K562 (cell line): ENCODE data around the gene METRNL.

Experiments used
- ELF4 ChIP-seq: fragments of 450-650 bp; formaldehyde crosslinking; IDR thresholded peaks from 2 replicates; pipeline ENCODE4 v1.4.0; 2022; ENCODE audit warnings: missing genetic modification characterization
- EZH2 ChIP-seq: IDR thresholded peaks from 2 replicates; pipeline ENCODE4 v1.6.1; 2012; ENCODE audit warnings: low read depth, mild to moderate bottlenecking, inconsistent platforms, low read length, borderline replicate concordance
- SP1 ChIP-seq: sonication (generic); formaldehyde crosslinking; IDR thresholded peaks from 2 replicates; pipeline ENCODE4 v1.8.1; 2022; ENCODE audit warnings: mild to moderate bottlenecking, missing genetic modification reagents
- ZNF583 ChIP-seq: fragments of 250-450 bp; sonication (Bioruptor Pico); IDR thresholded peaks from 2 replicates; pipeline ENCODE4 v1.4.0; 2020
- TF ChIP-seq, protein P1 (sequence below), 2 experiments: fragments of 450-650 bp; formaldehyde crosslinking in 1 of 2; IDR thresholded peaks; 2 replicates each; pipeline versions ENCODE4 v1.4.0 to v1.6.1; 2014 to 2020; ENCODE audit warnings: mild to moderate bottlenecking in 2 of 2, borderline replicate concordance in 1 of 2, low read depth in 1 of 2
- TF ChIP-seq, protein P2 (sequence below): fragments of 450-650 bp; IDR thresholded peaks from 2 replicates; pipeline ENCODE4 v1.6.1; 2016; ENCODE audit warnings: low read depth, mild to moderate bottlenecking, moderate library complexity
- TF ChIP-seq, protein P3 (sequence below): sonication (generic); formaldehyde crosslinking; IDR thresholded peaks from 2 replicates; pipeline ENCODE4 v1.5.0; 2020; ENCODE audit warnings: missing genetic modification reagents
- TF ChIP-seq, protein P4 (sequence below): sonication (generic); formaldehyde crosslinking; IDR thresholded peaks from 2 replicates; pipeline ENCODE4 v1.8.1; 2023; ENCODE audit warnings: mild to moderate bottlenecking, missing genetic modification reagents

DNA sequence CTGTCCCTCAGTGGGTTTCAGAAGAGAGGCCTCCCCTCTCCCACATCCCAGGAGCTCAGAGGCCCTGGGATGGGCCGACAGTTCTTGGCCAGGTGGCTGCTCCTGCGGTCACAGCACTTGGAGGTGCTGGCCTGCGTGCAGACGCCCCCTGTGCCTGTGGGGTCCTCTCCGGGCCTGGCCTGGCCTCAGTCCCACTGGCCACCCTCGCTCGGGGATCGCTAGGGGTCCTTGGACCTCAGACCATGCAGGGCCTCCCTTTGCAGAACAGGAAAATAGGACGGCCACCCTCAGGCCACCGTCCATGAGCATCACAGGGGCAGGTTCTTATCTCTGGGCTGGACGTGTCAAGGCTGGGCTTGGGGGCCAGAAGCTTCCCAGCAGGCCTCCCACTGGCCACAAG is 30.0 kb downstream of the METRNL start:
- TF ChIP-seq ZNF583 (CRISPR knock-in tag) = no peak
- TF ChIP-seq ELF4 (CRISPR knock-in tag) = no peak
- no peak for TF ChIP-seq EZH2
- TF ChIP-seq, protein P1, sequence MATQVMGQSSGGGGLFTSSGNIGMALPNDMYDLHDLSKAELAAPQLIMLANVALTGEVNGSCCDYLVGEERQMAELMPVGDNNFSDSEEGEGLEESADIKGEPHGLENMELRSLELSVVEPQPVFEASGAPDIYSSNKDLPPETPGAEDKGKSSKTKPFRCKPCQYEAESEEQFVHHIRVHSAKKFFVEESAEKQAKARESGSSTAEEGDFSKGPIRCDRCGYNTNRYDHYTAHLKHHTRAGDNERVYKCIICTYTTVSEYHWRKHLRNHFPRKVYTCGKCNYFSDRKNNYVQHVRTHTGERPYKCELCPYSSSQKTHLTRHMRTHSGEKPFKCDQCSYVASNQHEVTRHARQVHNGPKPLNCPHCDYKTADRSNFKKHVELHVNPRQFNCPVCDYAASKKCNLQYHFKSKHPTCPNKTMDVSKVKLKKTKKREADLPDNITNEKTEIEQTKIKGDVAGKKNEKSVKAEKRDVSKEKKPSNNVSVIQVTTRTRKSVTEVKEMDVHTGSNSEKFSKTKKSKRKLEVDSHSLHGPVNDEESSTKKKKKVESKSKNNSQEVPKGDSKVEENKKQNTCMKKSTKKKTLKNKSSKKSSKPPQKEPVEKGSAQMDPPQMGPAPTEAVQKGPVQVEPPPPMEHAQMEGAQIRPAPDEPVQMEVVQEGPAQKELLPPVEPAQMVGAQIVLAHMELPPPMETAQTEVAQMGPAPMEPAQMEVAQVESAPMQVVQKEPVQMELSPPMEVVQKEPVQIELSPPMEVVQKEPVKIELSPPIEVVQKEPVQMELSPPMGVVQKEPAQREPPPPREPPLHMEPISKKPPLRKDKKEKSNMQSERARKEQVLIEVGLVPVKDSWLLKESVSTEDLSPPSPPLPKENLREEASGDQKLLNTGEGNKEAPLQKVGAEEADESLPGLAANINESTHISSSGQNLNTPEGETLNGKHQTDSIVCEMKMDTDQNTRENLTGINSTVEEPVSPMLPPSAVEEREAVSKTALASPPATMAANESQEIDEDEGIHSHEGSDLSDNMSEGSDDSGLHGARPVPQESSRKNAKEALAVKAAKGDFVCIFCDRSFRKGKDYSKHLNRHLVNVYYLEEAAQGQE (IDR thresholded peaks at IDR 0.05; ENCODE audit: borderline replicate concordance) = no peak
- TF ChIP-seq, protein P1 (CRISPR knock-in tag; IDR thresholded peaks at IDR 0.05; ENCODE audit: low read depth) = no peak
- TF ChIP-seq, protein P2, sequence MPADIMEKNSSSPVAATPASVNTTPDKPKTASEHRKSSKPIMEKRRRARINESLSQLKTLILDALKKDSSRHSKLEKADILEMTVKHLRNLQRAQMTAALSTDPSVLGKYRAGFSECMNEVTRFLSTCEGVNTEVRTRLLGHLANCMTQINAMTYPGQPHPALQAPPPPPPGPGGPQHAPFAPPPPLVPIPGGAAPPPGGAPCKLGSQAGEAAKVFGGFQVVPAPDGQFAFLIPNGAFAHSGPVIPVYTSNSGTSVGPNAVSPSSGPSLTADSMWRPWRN = no peak
- no peak for TF ChIP-seq SP1 (CRISPR knock-in tag)
- TF ChIP-seq, protein P3, sequence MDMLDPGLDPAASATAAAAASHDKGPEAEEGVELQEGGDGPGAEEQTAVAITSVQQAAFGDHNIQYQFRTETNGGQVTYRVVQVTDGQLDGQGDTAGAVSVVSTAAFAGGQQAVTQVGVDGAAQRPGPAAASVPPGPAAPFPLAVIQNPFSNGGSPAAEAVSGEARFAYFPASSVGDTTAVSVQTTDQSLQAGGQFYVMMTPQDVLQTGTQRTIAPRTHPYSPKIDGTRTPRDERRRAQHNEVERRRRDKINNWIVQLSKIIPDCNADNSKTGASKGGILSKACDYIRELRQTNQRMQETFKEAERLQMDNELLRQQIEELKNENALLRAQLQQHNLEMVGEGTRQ (CRISPR knock-in tag) = no peak
- TF ChIP-seq, protein P4, sequence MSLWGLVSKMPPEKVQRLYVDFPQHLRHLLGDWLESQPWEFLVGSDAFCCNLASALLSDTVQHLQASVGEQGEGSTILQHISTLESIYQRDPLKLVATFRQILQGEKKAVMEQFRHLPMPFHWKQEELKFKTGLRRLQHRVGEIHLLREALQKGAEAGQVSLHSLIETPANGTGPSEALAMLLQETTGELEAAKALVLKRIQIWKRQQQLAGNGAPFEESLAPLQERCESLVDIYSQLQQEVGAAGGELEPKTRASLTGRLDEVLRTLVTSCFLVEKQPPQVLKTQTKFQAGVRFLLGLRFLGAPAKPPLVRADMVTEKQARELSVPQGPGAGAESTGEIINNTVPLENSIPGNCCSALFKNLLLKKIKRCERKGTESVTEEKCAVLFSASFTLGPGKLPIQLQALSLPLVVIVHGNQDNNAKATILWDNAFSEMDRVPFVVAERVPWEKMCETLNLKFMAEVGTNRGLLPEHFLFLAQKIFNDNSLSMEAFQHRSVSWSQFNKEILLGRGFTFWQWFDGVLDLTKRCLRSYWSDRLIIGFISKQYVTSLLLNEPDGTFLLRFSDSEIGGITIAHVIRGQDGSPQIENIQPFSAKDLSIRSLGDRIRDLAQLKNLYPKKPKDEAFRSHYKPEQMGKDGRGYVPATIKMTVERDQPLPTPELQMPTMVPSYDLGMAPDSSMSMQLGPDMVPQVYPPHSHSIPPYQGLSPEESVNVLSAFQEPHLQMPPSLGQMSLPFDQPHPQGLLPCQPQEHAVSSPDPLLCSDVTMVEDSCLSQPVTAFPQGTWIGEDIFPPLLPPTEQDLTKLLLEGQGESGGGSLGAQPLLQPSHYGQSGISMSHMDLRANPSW (CRISPR knock-in tag) = no peak
